AG10803 (cell line): ENCODE measurements around the gene GPATCH3.
A peak's percentile ranks its signal among the peaks of the same experiment; 100 is the strongest.

ENCODE experiments used
- DNase-seq: peaks from one replicate; pipeline ENCODE4 v3.0.0; 2010; ENCODE audit warnings: low read depth
- H3K4me3 ChIP-seq: 2 replicates; pipeline ENCODE4 v1.5.1; 2011; ENCODE audit warnings: mild to moderate bottlenecking, low read length, control low read depth
- CTCF ChIP-seq: conservative IDR thresholded peaks from 2 replicates; pipeline ENCODE4 v1.5.1; 2011; ENCODE audit warnings: mild to moderate bottlenecking, low read length, control low read depth, inconsistent platforms

The GPATCH3 gene

GRCh38 chr1:26900815-26901511, 696 bp upstream of the GPATCH3 start:
- DNase-seq: no peak
- H3K4me3 ChIP-seq: peak overlapping the region; percentile 99
- no peak for TF ChIP-seq CTCF

- no peak for DNase-seq
- TF ChIP-seq CTCF: no peak
- H3K4me3 ChIP-seq: no peak overlapping the region
Measured at GRCh38 chr1:26897351-26897750, 2.9 kb downstream of the GPATCH3 start.

- no peak for DNase-seq
- H3K4me3 ChIP-seq: no peak overlapping the region
- no peak for TF ChIP-seq CTCF
Measured at GRCh38 chr1:26894263-26894662, 6.0 kb downstream of the GPATCH3 start.

- peak overlapping the region; percentile 92 for H3K4me3 ChIP-seq
- DNase-seq: no peak
- TF ChIP-seq CTCF: no peak
Measured at GRCh38 chr1:26890467-26890796, 9.8 kb downstream of the GPATCH3 start.

- TF ChIP-seq CTCF: no peak
- peak within 1 kb of the TSS; percentile 92 for H3K4me3 ChIP-seq
- DNase-seq: peak; percentile 74
Measured at GRCh38 chr1:26889551-26890466, 10.5 kb downstream of the GPATCH3 start, which contains the start of gene GPN2. Gene GPN2 (minus strand): TSS chr1:26890283. CDS start chr1:26890096, 187 bp downstream.

GRCh38 chr1:26888231-26888630, 12.0 kb downstream of the GPATCH3 start:
- DNase-seq: no peak
- no peak for TF ChIP-seq CTCF
- no peak overlapping the region for H3K4me3 ChIP-seq
